ENCODE data around the gene AIFM2.

AIFM2 gene

DNA sequence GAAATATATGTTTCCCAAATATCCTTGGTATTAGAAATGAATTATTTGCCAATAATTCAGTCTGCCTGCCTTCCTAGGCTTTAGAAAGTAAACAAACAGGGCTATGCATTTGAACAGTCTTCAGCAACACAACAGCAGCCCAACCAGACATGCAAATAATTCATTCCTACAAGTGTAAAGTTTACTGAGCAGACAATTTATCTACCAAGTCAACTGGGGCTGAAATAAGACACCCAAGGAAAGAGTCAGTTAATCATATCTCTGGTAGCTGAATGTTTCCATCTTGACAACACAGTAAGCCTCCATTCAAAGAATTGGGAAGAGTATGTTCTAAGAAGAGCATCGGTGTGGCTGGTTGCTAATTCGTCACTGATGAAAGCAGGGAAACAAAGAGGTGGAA is 38.4 kb downstream of the AIFM2 start:
- H3K79me1 ChIP-seq (replicated peaks; ENCODE audit: low read length, poor library complexity, severe bottlenecking), result peaks cover 4% of the 10 kb centered on the region
- H3K23ac ChIP-seq (ENCODE audit: low read length in 2 of 2), result no peak overlapping the region
- no peak overlapping the region for H3K4me3 ChIP-seq (ENCODE audit: insufficient read depth in 1 of 2, low read depth in 1 of 2, low read length in 2 of 2)
- no peak overlapping the region for H3K9ac ChIP-seq (ENCODE audit: low read length)
- no peak overlapping the region for H2BK15ac ChIP-seq (ENCODE audit: low read depth, poor library complexity, severe bottlenecking)
- H3K18ac ChIP-seq (ENCODE audit: low read depth in 1 of 2, low read length in 2 of 2), result no peak overlapping the region
- H3K27ac ChIP-seq (ENCODE audit: low read length, poor library complexity, severe bottlenecking), result no peak overlapping the region
- H3K9me3 ChIP-seq (ENCODE audit: control insufficient read depth, low read length), result no peaks in the 10 kb centered on the region
- no peak for DNase-seq
- no peak overlapping the region for H3K14ac ChIP-seq (ENCODE audit: low read length in 2 of 2)
- no peak overlapping the region for H2AK5ac ChIP-seq (ENCODE audit: low read length, severe bottlenecking)
- peaks cover 17% of the 10 kb centered on the region for H3K4me1 ChIP-seq (ENCODE audit: control insufficient read depth, insufficient read depth, low read depth, low read length)
- no peak overlapping the region for H2AFZ ChIP-seq (ENCODE audit: low read depth, low read length)
- H3K4ac ChIP-seq (ENCODE audit: low read depth in 1 of 2, low read length in 2 of 2), result no peak overlapping the region
- no peak overlapping the region for H4K8ac ChIP-seq (ENCODE audit: low read length)
- WGBS, result 80% methylated on average over 2 of the region's 2 CpGs
- H3K36me3 ChIP-seq (ENCODE audit: control insufficient read depth in 1 of 2, insufficient read depth in 2 of 2, low read depth in 1 of 2, low read length in 2 of 2), result peaks cover 37 to 47% of the 10 kb centered on the region in 2 experiments
- no peak overlapping the region for H3K4me2 ChIP-seq (ENCODE audit: low read length, poor library complexity, severe bottlenecking)
- no peak overlapping the region for H4K91ac ChIP-seq (ENCODE audit: low read length)
- H2BK12ac ChIP-seq (ENCODE audit: low read length in 2 of 2), result no peak overlapping the region
- H2BK5ac ChIP-seq (ENCODE audit: low read depth, low read length, poor library complexity, severe bottlenecking), result no peak overlapping the region
- no peak overlapping the region for H2BK120ac ChIP-seq (ENCODE audit: low read depth, low read length)
- no peaks in the 10 kb centered on the region for H3K27me3 ChIP-seq (ENCODE audit: control insufficient read depth in 1 of 2, insufficient read depth in 1 of 2, low read length in 2 of 2)

DNA sequence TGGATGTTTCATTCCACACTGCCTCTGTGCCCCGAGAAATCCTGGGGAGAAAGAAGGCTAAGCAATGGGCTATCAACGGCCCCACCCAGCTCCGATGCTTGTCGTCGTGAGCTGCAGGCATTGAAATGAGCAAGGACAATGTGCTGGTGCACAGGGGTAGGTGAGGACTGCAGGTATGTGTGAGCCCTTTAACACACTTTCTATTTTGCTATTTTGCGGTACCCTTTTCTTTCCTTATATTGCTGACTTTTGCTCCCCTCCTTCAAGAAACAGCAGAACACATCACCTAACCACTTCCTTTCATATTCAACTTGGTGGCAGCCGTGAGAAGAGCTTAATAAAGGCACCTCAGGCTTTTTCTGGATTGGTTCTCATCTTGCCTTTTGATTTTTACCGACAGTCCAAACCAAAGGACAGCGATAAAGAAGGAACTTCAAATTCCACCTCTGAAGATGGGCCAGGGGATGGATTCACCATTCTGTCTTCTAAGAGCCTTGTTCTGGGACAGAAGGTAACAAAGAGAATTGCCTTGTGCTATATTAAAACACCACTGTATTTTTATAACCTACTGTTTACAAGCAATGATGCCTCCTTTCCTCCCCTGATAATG is 39.2 kb downstream of the AIFM2 start:
- 95% methylated on average over 9 of the region's 9 CpGs for WGBS

DNA sequence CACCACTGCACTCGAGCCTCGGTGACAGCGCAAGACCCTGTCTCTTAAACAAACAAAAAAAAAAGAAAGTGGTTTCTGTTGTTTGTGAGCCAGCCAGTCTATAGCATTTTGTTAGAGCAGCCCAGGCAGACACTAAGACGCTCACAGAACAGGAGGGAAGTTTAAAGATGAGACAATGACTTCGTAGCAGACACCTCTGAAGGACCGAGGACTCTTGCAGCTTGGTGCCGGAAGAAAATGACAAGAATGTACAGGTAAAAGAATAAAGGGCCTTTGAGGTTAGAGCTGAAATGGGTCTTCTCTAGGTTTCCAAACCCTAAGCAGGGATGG is 40.3 kb downstream of the AIFM2 start:
- no peak overlapping the region for H2BK15ac ChIP-seq (ENCODE audit: low read depth, poor library complexity, severe bottlenecking)
- WGBS, result 96% methylated on average over 7 of the region's 7 CpGs
- H3K4me3 ChIP-seq (ENCODE audit: insufficient read depth in 1 of 2, low read depth in 1 of 2, low read length in 2 of 2), result no peak overlapping the region
- H3K4me1 ChIP-seq (ENCODE audit: control insufficient read depth, insufficient read depth, low read depth, low read length), result peaks cover 21% of the 10 kb centered on the region
- no peak for DNase-seq
- H3K9me3 ChIP-seq (ENCODE audit: control insufficient read depth, low read length), result no peaks in the 10 kb centered on the region
- H2BK120ac ChIP-seq (ENCODE audit: low read depth, low read length), result no peak overlapping the region
- H3K36me3 ChIP-seq (ENCODE audit: control insufficient read depth in 1 of 2, insufficient read depth in 2 of 2, low read depth in 1 of 2, low read length in 2 of 2), result peaks cover 32 to 38% of the 10 kb centered on the region in 2 experiments
- peaks cover 4% of the 10 kb centered on the region for H3K79me1 ChIP-seq (replicated peaks; ENCODE audit: low read length, poor library complexity, severe bottlenecking)
- no peak overlapping the region for H2AFZ ChIP-seq (ENCODE audit: low read depth, low read length)
- no peak overlapping the region for H4K8ac ChIP-seq (ENCODE audit: low read length)
- H3K27ac ChIP-seq (ENCODE audit: low read length, poor library complexity, severe bottlenecking), result no peak overlapping the region
- no peaks in the 10 kb centered on the region for H3K27me3 ChIP-seq (ENCODE audit: control insufficient read depth in 1 of 2, insufficient read depth in 1 of 2, low read length in 2 of 2)
- H2BK5ac ChIP-seq (ENCODE audit: low read depth, low read length, poor library complexity, severe bottlenecking), result no peak overlapping the region
- H4K91ac ChIP-seq (ENCODE audit: low read length), result no peak overlapping the region
- no peak overlapping the region for H3K18ac ChIP-seq (ENCODE audit: low read depth in 1 of 2, low read length in 2 of 2)
- H2BK12ac ChIP-seq (ENCODE audit: low read length in 2 of 2), result no peak overlapping the region
- H3K9ac ChIP-seq (ENCODE audit: low read length), result no peak overlapping the region
- H3K14ac ChIP-seq (ENCODE audit: low read length in 2 of 2), result no peak overlapping the region
- H3K4ac ChIP-seq (ENCODE audit: low read depth in 1 of 2, low read length in 2 of 2), result no peak overlapping the region
- H3K4me2 ChIP-seq (ENCODE audit: low read length, poor library complexity, severe bottlenecking), result no peak overlapping the region
- H2AK5ac ChIP-seq (ENCODE audit: low read length, severe bottlenecking), result peak overlapping the region; percentile 59
- H3K23ac ChIP-seq (ENCODE audit: low read length in 2 of 2), result no peak overlapping the region

More for the DNA sequence above, 39.2 kb downstream of the AIFM2 start:
- H2BK5ac ChIP-seq (ENCODE audit: low read depth, low read length, poor library complexity, severe bottlenecking), result no peak overlapping the region
- no peak overlapping the region for H2BK15ac ChIP-seq (ENCODE audit: low read depth, poor library complexity, severe bottlenecking)
- H4K8ac ChIP-seq (ENCODE audit: low read length), result no peak overlapping the region
- H2BK12ac ChIP-seq (ENCODE audit: low read length in 2 of 2), result no peak overlapping the region
- H3K27me3 ChIP-seq (ENCODE audit: control insufficient read depth in 1 of 2, insufficient read depth in 1 of 2, low read length in 2 of 2), result no peaks in the 10 kb centered on the region
- H4K91ac ChIP-seq (ENCODE audit: low read length), result no peak overlapping the region
- H3K4me3 ChIP-seq (ENCODE audit: insufficient read depth in 1 of 2, low read depth in 1 of 2, low read length in 2 of 2), result no peak overlapping the region
- H3K79me1 ChIP-seq (replicated peaks; ENCODE audit: low read length, poor library complexity, severe bottlenecking), result peaks cover 4% of the 10 kb centered on the region
- H3K9ac ChIP-seq (ENCODE audit: low read length), result no peak overlapping the region
- peaks cover 29 to 40% of the 10 kb centered on the region in 2 experiments for H3K36me3 ChIP-seq (ENCODE audit: control insufficient read depth in 1 of 2, insufficient read depth in 2 of 2, low read depth in 1 of 2, low read length in 2 of 2)
- H2AFZ ChIP-seq (ENCODE audit: low read depth, low read length), result no peak overlapping the region
- peaks cover 17% of the 10 kb centered on the region for H3K4me1 ChIP-seq (ENCODE audit: control insufficient read depth, insufficient read depth, low read depth, low read length)
- H3K14ac ChIP-seq (ENCODE audit: low read length in 2 of 2), result no peak overlapping the region
- H3K23ac ChIP-seq (ENCODE audit: low read length in 2 of 2), result no peak overlapping the region
- no peak overlapping the region for H3K18ac ChIP-seq (ENCODE audit: low read depth in 1 of 2, low read length in 2 of 2)
- no peak overlapping the region for H3K4me2 ChIP-seq (ENCODE audit: low read length, poor library complexity, severe bottlenecking)
- DNase-seq, result no peak
- H3K9me3 ChIP-seq (ENCODE audit: control insufficient read depth, low read length), result no peaks in the 10 kb centered on the region
- H2BK120ac ChIP-seq (ENCODE audit: low read depth, low read length), result no peak overlapping the region
- H3K4ac ChIP-seq (ENCODE audit: low read depth in 1 of 2, low read length in 2 of 2), result no peak overlapping the region
- H2AK5ac ChIP-seq (ENCODE audit: low read length, severe bottlenecking), result peak overlapping the region; percentile 59
- H3K27ac ChIP-seq (ENCODE audit: low read length, poor library complexity, severe bottlenecking), result no peak overlapping the region

DNA sequence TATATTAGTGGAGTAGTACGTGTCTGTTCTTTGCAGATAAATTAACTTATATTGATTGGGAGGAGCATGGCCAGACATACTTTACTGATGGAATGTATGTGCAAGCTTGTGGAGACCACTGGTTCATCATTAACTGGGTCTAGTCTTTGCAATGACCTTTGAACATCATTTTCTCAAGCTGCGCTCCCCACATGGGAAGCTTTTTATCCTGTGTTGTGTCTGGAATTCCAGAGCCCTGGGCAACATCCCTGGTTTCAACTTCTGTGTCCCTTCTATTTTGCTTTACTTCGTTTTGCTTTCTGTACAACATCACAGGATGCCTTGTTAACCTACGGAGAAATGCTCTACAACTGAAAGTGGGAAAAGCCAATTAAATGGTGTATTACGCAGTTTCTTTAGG is 41.7 kb downstream of the AIFM2 start:
- Histone ChIP-seq H3K18ac (ENCODE audit: low read depth in 1 of 2, low read length in 2 of 2) (no peak overlapping the region), H3K27me3 (ENCODE audit: control insufficient read depth in 1 of 2, insufficient read depth in 1 of 2, low read length in 2 of 2) (no peaks in the 10 kb centered on the region), H3K9me3 (ENCODE audit: control insufficient read depth, low read length) (no peaks in the 10 kb centered on the region), H2AFZ (ENCODE audit: low read depth, low read length) (no peak overlapping the region), H3K14ac (ENCODE audit: low read length in 2 of 2) (no peak overlapping the region), H3K4me1 (ENCODE audit: control insufficient read depth, insufficient read depth, low read depth, low read length) (peaks cover 23% of the 10 kb centered on the region), H3K27ac (ENCODE audit: low read length, poor library complexity, severe bottlenecking) (peak overlapping the region; percentile 90), H3K4me3 (ENCODE audit: insufficient read depth in 1 of 2, low read depth in 1 of 2, low read length in 2 of 2) (no peak overlapping the region), H2BK15ac (ENCODE audit: low read depth, poor library complexity, severe bottlenecking) (no peak overlapping the region), H3K9ac (ENCODE audit: low read length) (no peak overlapping the region), H3K79me1 (replicated peaks; ENCODE audit: low read length, poor library complexity, severe bottlenecking) (peaks cover 3% of the 10 kb centered on the region), H2BK12ac (ENCODE audit: low read length in 2 of 2) (no peak overlapping the region), H4K8ac (ENCODE audit: low read length) (no peak overlapping the region), H3K4ac (ENCODE audit: low read depth in 1 of 2, low read length in 2 of 2) (no peak overlapping the region), H3K4me2 (ENCODE audit: low read length, poor library complexity, severe bottlenecking) (no peak overlapping the region), H3K23ac (ENCODE audit: low read length in 2 of 2) (no peak overlapping the region), H4K91ac (ENCODE audit: low read length) (no peak overlapping the region), H2AK5ac (ENCODE audit: low read length, severe bottlenecking) (no peak overlapping the region), H2BK5ac (ENCODE audit: low read depth, low read length, poor library complexity, severe bottlenecking) (no peak overlapping the region), H2BK120ac (ENCODE audit: low read depth, low read length) (no peak overlapping the region), H3K36me3 (ENCODE audit: control insufficient read depth in 1 of 2, insufficient read depth in 2 of 2, low read depth in 1 of 2, low read length in 2 of 2) (peaks cover 24 to 34% of the 10 kb centered on the region in 2 experiments)
- DNase-seq, result no peak
- 98% methylated on average over 5 of the region's 5 CpGs for WGBS

All from mesenchymal stem cell (in vitro differentiated cells and primary cell).